Measurements from ENCODE around the gene WDR74. TPM values are rescaled to one million over a fixed set of nuclear protein-coding genes. Genes with fewer than 3 reads are reported as not detected.
A peak's percentile ranks its signal among the peaks of the same experiment; 100 is the strongest.

WDR74 gene
- total and polyA plus RNA-seq, 2 of the 13 experiments (the other 11 are each of a cell fraction or from before 2014, with no cell fraction given): 77.0 to 83.3 TPM

DNA sequence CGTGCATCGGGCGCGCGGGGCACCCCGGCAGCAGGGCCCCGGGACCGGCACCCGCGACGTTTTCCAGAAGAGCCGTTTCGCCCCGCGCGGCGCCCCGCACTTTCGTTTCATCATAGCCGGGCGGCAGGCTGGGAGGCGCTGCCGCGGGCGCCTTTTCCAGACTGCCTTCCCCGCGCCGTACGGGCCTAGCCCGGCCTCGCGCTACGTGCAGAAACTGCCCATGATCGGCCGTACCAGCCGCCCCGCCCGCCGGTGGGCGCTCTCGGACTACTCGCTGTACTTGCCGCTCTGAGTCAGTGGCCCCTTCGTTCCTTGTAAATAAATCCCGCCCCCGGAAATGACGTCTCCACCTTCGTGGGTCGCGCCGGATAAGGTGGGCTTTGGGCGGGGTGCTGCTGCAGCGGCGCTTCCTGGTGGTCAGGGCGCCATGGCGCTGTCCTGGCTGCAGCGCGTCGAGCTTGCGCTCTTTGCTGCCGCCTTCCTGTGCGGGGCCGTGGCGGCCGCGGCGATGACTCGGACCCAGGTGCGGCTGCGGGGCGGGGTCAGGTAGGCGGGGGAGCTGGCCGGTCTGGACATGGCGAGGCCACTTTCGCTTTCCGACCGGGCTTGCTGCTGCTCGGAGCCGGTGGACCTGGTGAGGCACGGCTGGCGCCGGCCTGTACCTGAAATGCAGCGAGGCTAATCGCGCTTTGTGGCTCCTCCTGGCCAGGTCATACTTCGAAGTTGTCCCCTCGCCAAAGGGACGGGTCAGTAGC, 52.2 kb downstream of the WDR74 start, which contains the start of gene TMEM179B (continued):
- peak; percentile 91 for TF ChIP-seq ZNF687 (CRISPR knock-in tag; IDR thresholded peaks at IDR 0.05)
- TF ChIP-seq ZNF556 (CRISPR knock-in tag; IDR thresholded peaks at IDR 0.05; ENCODE audit: borderline replicate concordance): peak; percentile 94
- TF ChIP-seq SRF (IDR thresholded peaks at IDR 0.05; ENCODE audit: low read depth, low read length): no peak
- 0 out of 2 replicates have a peak, but pooled peaks have one; percentile 35 for TF ChIP-seq ARID5B (CRISPR knock-in tag; IDR thresholded peaks at IDR 0.05)
- TF ChIP-seq KAT7 (CRISPR knock-in tag; IDR thresholded peaks at IDR 0.05; ENCODE audit: borderline replicate concordance): peak; percentile 87; the same call in 1 of the 2 replicates
- TF ChIP-seq STAT6 (CRISPR knock-in tag; IDR thresholded peaks at IDR 0.05; ENCODE audit: borderline replicate concordance): no peak
- TF ChIP-seq SMARCE1 (IDR thresholded peaks at IDR 0.05; ENCODE audit: borderline replicate concordance): no peak
- peak; percentile 97; the same call in 1 of the 2 replicates for TF ChIP-seq ZSCAN21 (CRISPR knock-in tag; IDR thresholded peaks at IDR 0.05; ENCODE audit: borderline replicate concordance)
- no peak for TF ChIP-seq ZFP36 (IDR thresholded peaks at IDR 0.05; ENCODE audit: borderline replicate concordance, low read depth, low read length, partially characterized antibody)
- TF ChIP-seq ZNF724P (CRISPR knock-in tag; IDR thresholded peaks at IDR 0.05; ENCODE audit: borderline replicate concordance): peak; percentile 82; the same call in 1 of the 2 replicates
- no peak for TF ChIP-seq EHMT2 (IDR thresholded peaks at IDR 0.05; ENCODE audit: borderline replicate concordance, low read depth, low read length)
- TF ChIP-seq ZBTB8A (CRISPR knock-in tag; IDR thresholded peaks at IDR 0.05; ENCODE audit: borderline replicate concordance, low read depth): peak; percentile 58; the same call in 1 of the 2 replicates
- peak; percentile 67 for TF ChIP-seq KLF6 (CRISPR knock-in tag; IDR thresholded peaks at IDR 0.05)

Data from HepG2 (cell line).